GM18520 (cell line): ENCODE measurements around the gene FCGR3A.
"Not testable (repeated sequence)": the region's sequence is repeated elsewhere in the genome, so short reads cannot be mapped to it uniquely, and the experiment has no call there.

Experiments
- ATAC-seq: cut with Tn5 transposase; IDR thresholded peaks from one replicate; pipeline ENCODE4 v1.9.1; 2021; ENCODE audit not compliant: unreplicated experiment

Gene FCGR3A

DNA sequence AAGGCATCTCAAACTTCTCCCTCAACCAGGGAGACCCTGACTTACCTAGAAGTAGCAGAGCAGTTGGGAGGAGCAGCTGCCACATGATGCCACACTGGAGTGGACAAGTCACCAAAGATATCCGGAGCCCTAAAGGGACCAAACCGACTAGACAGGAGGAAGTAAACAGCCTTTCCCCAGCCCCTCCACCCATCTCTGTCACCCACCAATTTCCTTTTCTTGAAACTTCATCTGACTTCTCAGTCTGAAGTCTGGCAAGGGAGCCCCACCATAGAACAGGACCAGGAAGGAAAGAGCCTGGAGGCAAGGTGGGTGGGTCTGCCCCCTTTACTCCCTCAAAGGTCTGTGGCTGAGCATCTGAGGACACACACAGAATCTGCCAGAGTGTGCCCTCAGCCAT lies at the start of gene FCGR3A:
FCGR3A (minus strand) TSS at position 167 of the 400 bp plus-strand sequence; CDS start at position 85, 82 bp downstream.
- no peak for ATAC-seq

DNA sequence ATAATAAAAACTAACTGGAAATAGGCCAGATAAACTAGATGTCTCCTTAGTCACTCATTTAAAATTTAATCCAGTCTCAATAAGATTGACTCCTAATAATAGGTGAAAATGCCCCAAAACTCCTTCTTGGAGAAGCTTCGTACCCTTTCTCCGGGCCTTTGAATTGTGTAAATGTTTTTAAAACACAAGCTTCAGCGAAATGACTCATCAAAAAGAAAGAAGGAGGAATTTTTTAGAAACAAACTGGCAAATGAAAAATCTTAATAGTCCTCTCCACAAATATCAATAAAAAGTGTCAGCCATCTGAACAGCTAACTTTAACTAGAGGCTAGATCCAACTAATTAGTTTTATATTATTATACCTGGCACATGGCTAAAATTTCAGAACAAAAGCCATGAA lies 47.5 kb upstream of the FCGR3A start:
- ATAC-seq, result not testable (repeated sequence)

DNA sequence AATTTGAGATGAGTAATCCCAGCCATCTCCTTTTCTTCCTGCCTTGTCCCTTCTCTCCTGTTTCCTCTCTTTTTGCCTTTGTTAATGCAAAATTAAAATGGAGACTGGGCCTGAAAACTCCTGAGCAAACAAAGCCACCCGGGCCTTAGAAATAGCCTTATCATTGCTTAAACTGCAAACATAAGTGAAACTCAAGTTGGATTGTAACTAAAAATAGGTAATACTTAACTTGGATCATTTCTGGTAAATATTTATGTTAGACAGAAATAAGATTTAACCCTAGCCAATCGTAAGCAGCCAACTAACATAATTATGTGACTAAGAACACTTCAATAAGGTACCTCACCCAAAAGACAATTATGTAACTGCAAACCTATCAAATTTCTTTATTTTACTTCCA lies 46.0 kb upstream of the FCGR3A start:
- not testable (repeated sequence) for ATAC-seq

DNA sequence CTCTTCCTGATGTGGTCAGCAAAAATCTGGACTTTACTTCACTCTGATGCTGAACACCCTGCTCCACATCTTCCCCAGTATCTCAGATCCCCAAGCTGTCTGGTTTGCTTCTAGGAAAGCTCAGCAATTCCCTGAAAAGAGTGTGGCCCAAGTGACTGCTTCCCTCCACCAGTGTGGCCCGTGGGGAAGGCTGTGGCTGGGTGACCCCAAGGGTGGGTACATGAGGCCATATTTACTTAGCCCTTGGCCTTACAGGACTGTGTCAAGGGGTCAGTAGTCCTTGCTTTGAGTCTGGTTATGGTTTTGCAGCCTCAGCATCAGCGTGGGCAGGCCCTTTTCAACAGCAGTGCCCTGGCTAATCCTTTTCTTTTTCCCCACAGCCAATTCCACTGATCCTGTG lies 45.6 kb upstream of the FCGR3A start:
- ATAC-seq, result not testable (repeated sequence)

DNA sequence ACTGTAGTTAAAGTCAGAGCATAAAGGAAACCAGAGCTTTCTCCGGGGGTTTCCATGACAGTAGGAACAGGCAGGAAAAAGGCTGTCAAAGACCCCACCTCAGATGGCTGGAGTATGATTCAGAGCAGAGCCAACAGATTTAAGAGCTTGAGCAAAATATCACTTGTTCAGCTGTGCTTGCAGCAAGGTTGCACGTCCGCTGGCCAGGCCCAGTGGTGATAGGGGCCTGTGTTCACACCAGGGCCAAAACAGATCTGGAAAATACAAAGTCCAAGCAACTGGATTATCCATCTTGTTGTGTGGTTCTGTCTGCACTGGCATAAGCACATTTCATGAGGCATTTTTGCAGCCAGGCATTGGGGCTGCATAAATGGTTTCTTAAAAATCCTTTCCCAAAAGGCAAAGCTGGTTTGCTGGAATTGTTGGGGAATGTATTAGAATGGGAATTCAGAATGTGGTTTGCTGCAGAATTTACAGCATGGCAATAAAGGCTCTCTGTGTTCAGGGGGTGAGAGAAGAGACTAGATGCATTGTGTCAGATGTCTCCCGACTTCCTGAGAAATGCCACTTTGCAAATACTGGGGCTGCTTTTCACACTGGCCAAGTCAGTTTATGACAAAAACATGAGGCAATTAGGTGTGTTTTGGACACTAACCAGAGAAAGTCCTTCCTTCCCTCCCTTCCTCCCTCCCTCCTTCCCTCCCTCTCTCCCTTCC lies 44.8 kb upstream of the FCGR3A start:
- not testable (repeated sequence) for ATAC-seq

DNA sequence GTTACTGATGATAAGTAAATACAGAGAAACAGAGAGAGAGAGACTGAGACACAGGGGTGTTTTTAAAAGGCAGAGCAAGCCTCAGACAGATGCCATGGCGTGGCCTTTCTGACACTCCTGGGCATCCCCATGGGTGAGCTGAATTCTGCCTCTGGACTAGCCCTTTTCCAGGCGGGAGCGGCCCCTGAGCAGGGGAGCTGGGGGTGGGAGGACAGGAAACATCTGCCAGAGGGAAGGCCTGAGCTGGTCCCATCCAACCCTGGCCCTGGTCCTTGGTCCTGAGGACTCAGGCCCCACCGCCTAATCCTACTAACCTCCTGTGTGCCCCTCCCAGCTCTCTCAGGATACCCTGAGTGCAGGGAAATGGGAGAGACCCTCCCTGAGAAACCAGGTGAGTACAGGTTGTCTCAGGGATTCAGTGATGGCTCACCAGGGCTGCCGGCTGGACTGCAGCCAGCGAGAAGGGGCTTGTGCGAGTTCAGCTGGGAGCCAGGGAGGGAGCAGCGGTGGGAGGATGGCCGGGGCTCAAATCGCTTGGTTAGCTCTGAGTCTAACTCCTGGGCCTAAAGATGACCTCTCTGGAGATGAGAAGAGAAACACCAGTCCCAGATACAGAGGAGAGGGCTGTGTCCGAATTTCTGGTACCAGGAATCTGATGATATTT lies 43.6 kb upstream of the FCGR3A start:
- ATAC-seq, result not testable (repeated sequence)

DNA sequence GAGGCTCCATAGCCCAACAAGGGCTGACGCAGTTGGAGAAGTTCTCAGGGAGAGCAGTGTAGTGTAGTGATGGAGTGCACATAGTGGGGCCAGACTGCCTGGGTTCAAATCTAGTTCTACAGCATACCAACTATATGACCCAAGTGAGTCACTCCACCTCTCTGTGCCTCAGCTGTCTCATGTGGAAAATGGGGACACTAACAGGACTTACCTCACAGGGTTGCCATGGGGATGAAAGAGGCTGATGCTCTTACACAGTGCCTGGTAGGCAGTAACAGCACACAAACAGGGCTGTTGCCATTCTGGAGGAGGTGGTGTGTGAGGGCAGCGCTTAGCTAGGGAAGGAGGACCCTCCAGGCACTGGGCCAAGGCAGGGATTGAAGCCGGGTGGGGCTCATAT lies 43.0 kb upstream of the FCGR3A start:
- ATAC-seq, result not testable (repeated sequence)

DNA sequence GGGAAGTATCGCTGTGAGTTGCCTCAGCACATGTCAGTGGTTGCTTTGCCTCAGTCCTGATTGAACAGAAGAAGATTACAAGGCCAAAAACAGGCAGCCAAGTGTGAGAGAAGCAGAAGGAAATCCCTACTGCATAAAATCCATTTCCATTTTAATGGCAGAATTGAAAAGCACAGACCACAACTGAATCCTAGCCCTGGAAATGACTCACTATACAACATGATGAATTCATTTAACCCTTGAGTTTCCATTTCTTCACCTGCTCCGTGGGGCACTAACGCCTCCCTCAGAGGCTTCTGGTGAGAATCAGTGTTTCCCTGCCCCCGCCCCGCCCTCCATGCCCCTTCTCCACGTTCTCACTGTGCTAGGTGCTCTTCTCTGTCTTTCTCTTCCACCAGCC lies 40.3 kb upstream of the FCGR3A start:
- ATAC-seq, result not testable (repeated sequence)

DNA sequence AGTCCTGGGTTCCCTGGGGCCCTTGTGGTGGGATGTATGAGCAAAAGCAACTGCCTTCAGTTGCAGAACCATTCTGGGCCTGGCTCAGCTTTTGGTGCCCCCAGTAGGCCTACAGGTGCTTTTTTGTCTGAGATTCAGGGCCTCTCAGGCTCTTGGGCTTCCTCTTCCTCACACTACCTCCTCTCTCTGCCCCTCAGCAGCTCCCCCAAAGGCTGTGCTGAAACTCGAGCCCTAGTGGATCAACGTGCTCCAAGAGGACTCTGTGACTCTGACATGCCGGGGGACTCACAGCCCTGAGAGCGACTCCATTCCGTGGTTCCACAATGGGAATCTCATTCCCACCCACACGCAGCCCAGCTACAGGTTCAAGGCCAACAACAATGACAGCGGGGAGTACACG lies 39.7 kb upstream of the FCGR3A start:
- not testable (repeated sequence) for ATAC-seq

DNA sequence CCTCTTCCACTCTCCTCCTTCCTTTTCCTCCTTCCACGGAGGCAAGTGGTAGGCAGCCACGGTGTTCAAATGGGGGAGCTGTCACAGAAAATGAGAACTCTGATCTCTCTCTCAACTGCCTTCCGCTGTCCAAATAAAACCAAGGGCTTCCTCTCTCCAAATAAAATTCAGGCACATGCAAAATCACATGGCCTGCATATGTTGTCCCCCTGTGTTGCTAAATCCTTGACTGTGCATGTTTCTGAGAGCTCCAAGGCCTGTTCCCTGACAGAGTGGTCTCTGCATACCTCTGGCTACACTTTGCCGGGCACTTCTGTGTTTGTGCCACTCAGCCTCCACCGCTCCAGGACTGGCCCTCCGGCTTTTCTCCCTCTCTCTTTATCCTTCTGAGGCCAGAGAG lies 39.0 kb upstream of the FCGR3A start:
- not testable (repeated sequence) for ATAC-seq

DNA sequence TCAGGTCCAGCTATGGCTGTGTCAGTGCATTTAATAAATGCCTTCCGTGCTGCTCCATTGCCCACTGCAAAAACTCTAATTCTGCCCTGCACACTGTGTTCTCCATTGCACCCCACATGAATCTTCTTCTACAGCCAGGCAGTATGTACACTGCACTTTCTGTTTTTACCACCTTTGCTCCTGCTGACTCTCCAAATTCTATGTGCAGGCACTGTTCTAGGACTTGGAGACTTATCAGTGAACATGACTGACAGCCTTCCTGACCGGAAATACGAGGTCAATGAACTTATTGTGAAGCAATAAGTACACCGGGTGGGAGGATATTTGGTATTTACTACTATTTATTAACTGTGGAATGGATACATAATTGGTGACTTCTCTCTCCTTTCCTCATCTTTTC lies 33.3 kb upstream of the FCGR3A start:
- not testable (repeated sequence) for ATAC-seq

DNA sequence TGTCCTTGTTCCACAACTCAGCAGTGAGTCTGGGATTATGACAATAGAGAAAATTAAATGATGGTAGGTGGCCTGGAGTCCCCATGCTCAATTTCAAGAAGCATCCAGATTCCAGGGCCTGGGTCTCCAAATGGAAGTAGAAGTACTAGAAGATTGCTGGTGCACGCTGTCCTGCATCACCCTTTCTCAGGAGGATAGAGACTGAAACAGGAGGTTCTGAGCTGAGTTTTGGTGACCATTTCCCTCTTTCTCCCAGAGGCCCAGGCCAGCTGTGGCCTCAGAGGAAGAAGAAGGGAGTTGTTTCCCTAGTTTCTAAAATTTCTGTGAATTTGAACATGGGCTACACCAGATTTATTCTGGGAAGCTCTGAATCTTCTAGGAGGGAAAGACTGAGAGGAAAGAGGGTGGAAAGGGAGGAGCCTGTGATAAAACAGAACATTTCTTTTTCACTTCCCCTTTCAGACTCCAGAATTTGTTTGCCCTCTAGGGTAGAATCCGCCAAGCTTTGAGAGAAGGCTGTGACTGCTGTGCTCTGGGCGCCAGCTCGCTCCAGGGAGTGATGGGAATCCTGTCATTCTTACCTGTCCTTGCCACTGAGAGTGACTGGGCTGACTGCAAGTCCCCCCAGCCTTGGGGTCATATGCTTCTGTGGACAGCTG lies 31.4 kb upstream of the FCGR3A start:
- peak; percentile 46 for ATAC-seq

DNA sequence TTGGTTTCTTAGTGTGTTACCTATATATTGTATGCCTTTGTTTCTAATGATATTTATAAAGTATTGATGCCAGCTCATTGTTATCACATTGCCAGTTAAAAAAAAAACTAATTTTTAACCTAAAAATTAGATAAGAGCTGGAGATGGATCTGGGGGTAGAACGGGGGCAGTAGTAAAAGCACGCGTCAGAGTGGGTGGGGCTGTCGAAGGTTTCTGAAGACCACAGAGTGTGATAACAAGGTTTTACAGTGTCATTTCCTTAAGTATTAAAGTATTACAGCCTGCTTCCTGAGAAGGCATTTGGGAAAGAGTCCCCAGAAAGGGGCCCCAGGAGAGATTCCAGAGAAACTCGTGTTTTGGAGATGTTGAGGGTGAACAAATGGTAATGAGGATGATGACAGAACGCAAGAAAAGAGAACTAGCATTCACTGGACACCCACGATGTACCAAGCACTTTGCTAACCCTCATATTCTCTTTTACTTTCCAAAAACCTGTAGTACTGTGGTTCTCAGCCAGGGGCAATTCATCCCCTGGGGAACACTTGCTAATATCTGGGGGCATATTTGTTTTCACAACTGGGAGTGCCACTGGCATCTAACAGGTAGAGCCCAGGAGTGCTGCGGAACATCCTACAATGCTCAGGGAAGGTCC lies 30.4 kb upstream of the FCGR3A start:
- not testable (repeated sequence) for ATAC-seq

DNA sequence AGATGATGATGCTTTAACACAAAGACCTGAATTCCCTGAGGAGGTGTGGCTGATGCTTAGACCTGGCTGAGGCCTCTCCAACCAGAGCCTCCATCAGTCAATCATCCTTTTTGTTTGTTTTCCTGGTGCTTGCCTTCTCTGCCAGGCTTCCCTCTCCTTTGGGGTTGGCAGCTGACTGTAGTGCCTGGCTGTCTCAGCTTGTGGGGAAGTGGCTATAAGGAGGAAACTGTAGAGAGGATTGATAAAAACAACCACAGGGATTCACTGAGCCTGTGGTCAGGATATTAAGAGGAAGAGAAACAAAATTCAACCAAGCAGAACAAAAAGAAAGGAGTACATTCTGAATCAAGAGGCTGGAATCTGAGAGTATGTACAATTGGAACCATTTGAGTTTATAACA lies 27.1 kb upstream of the FCGR3A start:
- not testable (repeated sequence) for ATAC-seq

DNA sequence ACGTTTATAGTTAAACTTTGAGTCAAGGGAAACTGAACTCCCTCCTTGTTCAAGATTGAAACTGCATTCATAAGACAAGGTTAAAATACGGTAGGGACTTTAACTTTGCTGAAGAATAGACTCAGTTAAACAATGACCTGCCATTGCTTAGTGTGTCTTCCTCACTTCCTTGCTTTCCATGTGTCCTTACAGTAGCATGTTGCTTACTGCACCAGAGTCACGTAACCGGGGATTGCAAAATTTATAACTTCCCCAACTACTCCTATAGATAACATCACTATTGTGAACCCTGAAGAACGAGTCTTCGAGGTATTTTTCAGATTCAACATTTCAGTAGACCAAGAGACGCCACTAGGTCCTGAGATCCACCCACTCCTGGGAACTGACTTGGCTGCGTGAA lies 22.1 kb upstream of the FCGR3A start:
- not testable (repeated sequence) for ATAC-seq

DNA sequence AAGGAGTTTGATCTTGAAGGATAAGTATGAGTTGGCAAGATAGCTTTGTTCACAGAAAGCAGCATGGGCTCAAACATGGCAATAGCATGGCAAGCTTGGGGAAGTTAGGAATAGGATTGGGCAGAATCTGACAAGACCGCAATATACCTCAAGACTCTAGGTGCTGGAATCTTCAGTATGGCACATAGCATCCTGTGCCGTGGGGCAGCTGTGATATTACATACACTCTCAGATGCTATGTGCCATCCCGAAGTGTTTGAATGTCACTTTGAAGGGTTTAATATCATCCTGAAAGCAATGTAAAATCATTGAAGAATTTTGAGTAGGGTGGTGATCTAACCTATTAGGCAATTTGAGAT lies 17.0 kb upstream of the FCGR3A start:
- not testable (repeated sequence) for ATAC-seq

DNA sequence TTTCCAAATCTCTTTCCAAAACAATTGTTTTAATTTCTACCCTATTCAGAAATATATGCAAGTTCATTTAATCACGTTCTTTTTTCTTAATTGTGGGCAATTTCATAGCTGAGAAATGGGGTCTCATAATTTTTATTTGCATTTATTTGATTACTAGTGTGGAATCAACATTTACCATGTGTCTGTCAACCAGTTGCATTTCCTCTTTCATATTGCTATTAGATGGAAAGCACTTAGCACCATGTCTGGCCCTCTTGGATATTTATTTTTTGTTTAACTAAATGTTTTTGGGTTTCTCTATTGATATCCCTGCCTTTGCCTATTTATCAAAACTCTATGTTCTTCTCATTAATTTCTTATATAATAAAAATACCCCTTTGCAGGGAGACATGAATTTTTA lies 13.9 kb upstream of the FCGR3A start:
- not testable (repeated sequence) for ATAC-seq

DNA sequence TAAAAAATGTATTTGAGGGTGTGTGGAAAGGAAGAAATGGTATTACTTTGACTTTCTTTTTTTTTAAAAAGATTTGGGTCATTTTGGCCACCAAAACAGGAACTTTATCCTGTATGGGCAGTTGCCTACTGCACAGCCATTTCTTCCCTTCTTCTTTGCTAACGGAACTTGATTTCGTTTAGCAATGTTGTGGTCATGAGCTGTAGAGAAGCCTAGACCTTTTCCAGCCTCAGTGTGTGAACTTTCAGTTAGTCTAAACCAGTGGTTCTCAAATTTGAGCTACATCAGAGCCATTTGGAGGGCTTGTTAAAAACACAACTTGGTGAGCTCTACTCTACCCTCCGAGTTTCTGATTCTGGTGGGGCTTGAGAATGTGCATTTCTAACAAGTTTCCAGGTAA lies 12.8 kb upstream of the FCGR3A start:
- ATAC-seq, result not testable (repeated sequence)

DNA sequence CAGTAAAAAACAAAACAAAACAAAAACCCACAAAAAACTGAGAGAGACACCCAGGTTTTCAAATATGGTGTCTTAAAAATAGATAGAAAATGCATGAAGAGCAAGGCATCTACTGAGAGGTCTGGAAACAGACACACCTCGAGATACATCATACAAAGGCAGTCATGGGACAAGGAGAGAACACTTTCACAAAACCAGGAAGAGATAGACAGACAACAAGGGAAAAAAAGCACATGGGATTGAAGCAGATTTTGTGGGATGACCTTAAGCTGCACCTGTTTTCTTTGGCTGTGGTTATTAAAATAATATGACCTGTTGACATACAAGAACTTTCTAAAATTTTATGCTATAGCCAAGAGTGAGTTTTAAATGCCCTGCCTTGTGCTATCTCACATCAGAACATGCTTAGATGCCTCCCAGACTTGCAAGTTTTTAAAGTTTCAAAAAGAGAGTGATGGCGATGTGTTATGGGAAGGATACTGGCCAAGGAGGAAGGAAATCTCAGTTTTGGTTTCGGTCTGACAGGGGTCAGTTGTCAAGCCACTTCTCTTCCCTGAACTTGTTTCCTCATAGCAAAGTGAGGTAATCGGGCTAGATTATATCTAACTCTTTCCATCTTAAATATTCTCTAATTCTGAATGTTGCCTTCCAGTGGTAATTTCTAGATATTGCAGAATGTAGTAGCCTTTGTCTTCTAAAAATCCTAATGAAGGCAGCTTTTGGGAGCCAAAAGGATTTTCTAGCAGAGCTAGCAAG lies 11.5 kb upstream of the FCGR3A start:
- not testable (repeated sequence) for ATAC-seq

DNA sequence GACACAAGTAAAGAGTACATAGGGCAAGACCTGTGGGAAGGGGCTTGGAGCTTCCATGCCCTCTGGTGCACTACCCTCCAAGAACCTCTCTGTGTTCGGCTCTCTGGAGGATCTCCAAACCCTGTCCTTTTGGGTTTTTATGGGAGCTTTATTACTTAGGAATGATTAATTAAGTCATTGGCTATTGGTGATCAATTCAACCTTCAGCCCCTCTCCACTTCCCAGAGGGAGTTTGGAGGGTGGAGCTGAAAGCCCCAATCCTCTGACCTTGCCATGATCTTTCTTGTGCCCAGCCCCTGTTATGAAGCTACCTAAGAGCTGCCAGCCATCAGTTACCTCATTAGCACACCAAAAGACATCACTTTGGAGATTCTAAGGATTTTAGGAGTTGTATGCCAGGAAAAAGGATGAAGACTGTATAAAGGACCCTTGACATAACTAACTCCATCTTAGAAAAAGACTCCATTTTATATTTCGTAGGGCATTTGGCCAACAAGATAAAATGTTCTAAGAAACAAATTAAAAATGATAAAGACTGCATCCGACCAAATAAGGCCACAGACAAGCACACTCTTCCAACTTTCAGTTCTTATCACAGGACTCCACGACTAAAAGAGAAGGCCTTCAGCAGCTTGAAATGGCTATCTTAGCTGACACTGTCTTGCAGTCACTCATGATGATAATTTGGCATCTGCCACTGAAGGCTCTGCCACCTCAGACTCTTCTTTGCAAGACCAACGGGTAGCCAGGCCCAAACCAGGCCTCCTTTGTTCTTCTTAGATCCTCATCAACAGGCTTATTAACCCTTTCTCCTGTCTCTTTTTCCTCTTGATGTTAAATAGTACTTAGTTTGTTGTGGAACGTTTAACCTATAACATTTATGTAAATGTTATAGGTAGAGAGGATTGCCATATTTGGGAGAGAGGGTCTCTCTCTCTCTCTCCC lies 8.2 kb upstream of the FCGR3A start:
- ATAC-seq, result not testable (repeated sequence)
